ENCODE results near the gene CGN. TPM values are rescaled to one million over a fixed set of nuclear protein-coding genes. Genes with fewer than 3 reads are reported as not detected.

Gene CGN
- total RNA-seq, 4 donors from 2014 or later, result 0.34 to 0.78 TPM; not detected in 2

- TF ChIP-seq, protein P1, sequence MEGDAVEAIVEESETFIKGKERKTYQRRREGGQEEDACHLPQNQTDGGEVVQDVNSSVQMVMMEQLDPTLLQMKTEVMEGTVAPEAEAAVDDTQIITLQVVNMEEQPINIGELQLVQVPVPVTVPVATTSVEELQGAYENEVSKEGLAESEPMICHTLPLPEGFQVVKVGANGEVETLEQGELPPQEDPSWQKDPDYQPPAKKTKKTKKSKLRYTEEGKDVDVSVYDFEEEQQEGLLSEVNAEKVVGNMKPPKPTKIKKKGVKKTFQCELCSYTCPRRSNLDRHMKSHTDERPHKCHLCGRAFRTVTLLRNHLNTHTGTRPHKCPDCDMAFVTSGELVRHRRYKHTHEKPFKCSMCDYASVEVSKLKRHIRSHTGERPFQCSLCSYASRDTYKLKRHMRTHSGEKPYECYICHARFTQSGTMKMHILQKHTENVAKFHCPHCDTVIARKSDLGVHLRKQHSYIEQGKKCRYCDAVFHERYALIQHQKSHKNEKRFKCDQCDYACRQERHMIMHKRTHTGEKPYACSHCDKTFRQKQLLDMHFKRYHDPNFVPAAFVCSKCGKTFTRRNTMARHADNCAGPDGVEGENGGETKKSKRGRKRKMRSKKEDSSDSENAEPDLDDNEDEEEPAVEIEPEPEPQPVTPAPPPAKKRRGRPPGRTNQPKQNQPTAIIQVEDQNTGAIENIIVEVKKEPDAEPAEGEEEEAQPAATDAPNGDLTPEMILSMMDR (IDR thresholded peaks at IDR 0.05 in 4 of 5, conservative IDR thresholded peaks at IDR 0.05 in 1 of 5), result no peak
- no peak for TF ChIP-seq POLR2A (IDR thresholded peaks at IDR 0.05)
- H3K4me1 ChIP-seq, result peaks cover 8 to 13% of the 10 kb centered on the region in 2 donors
- H3K27me3 ChIP-seq, result peaks cover 11 to 32% (median 16%) of the 10 kb centered on the region in 3 donors
- no peak overlapping the region for H3K27ac ChIP-seq
- no peak overlapping the region for H3K4me3 ChIP-seq
- in situ Hi-C loops (cut with MboI; ENCODE audit: low sequenced_read_pairs in 4 of 4) (no loop called here), intact Hi-C loops (cut with DNase I; ENCODE audit: low total_unique reads) (no loop called here)
- H3K36me3 ChIP-seq, result no peaks in the 10 kb centered on the region
- no peaks in the 10 kb centered on the region for H3K9me3 ChIP-seq
- ATAC-seq (no peak), DNase-seq (no peak)
Observed at GRCh38 chr1:151515265-151515664, 4.1 kb downstream of the CGN start.

GRCh38 chr1:151516031-151516511, 4.9 kb downstream of the CGN start:
- ATAC-seq, result no peak
- in situ Hi-C loops (cut with MboI; ENCODE audit: low sequenced_read_pairs in 4 of 4), result no loop called here

GRCh38 chr1:151518431-151518830, 7.2 kb downstream of the CGN start:
- DNase-seq (no peak), ATAC-seq (no peak)
- Histone ChIP-seq H3K4me1 (no peaks in the 10 kb centered on the region), H3K9me3 (no peaks in the 10 kb centered on the region), H3K4me3 (no peak overlapping the region), H3K36me3 (no peaks in the 10 kb centered on the region), H3K27me3 (peaks cover 0 to 12% (median 0%) of the 10 kb centered on the region in 3 donors), H3K27ac (no peak overlapping the region)
- intact Hi-C loops (cut with DNase I; ENCODE audit: low total_unique reads), result no loop called here
- in situ Hi-C loops (cut with MboI; ENCODE audit: low sequenced_read_pairs in 4 of 4), result no loop called here
- no peak for TF ChIP-seq POLR2A (IDR thresholded peaks at IDR 0.05)
- TF ChIP-seq, protein P1 (IDR thresholded peaks at IDR 0.05 in 4 of 5, conservative IDR thresholded peaks at IDR 0.05 in 1 of 5), result no peak

More at GRCh38 chr1:151516031-151516511, 4.9 kb downstream of the CGN start:
- no peak for DNase-seq
- H3K4me1 ChIP-seq, result peaks cover 8 to 13% of the 10 kb centered on the region in 2 donors
- no peaks in the 10 kb centered on the region for H3K9me3 ChIP-seq
- TF ChIP-seq POLR2A (IDR thresholded peaks at IDR 0.05), result no peak
- TF ChIP-seq, protein P1 (IDR thresholded peaks at IDR 0.05 in 4 of 5, conservative IDR thresholded peaks at IDR 0.05 in 1 of 5), result no peak
- H3K4me3 ChIP-seq, result no peak overlapping the region
- intact Hi-C loops (cut with DNase I; ENCODE audit: low total_unique reads), result no loop called here
- H3K36me3 ChIP-seq, result no peaks in the 10 kb centered on the region
- peaks cover 11 to 29% (median 16%) of the 10 kb centered on the region in 3 donors for H3K27me3 ChIP-seq
- H3K27ac ChIP-seq, result no peak overlapping the region

- H3K4me3 ChIP-seq, result no peak overlapping the region
- no peak overlapping the region for H3K27ac ChIP-seq
- H3K27me3 ChIP-seq, result peaks cover 0 to 9% (median 0%) of the 10 kb centered on the region in 3 donors
- intact Hi-C loops (cut with DNase I; ENCODE audit: low total_unique reads), result no loop called here
- in situ Hi-C loops (cut with MboI; ENCODE audit: low sequenced_read_pairs in 4 of 4), result no loop called here
- H3K36me3 ChIP-seq, result no peaks in the 10 kb centered on the region
- ATAC-seq (no peak), DNase-seq (no peak)
- no peak for TF ChIP-seq POLR2A (IDR thresholded peaks at IDR 0.05)
- TF ChIP-seq, protein P1 (IDR thresholded peaks at IDR 0.05 in 4 of 5, conservative IDR thresholded peaks at IDR 0.05 in 1 of 5), result no peak
- no peaks in the 10 kb centered on the region for H3K4me1 ChIP-seq
- H3K9me3 ChIP-seq, result no peaks in the 10 kb centered on the region
Observed at GRCh38 chr1:151518936-151519335, 7.7 kb downstream of the CGN start.

GRCh38 chr1:151519667-151520066, 8.5 kb downstream of the CGN start:
- no peak for DNase-seq
- Histone ChIP-seq H3K27me3 (peaks cover 0 to 3% (median 0%) of the 10 kb centered on the region in 3 donors), H3K36me3 (no peaks in the 10 kb centered on the region), H3K4me1 (no peaks in the 10 kb centered on the region), H3K27ac (no peak overlapping the region), H3K9me3 (no peaks in the 10 kb centered on the region), H3K4me3 (no peak overlapping the region)
- in situ Hi-C loops (cut with MboI; ENCODE audit: low sequenced_read_pairs in 4 of 4), result no loop called here
- TF ChIP-seq, protein P1 (IDR thresholded peaks at IDR 0.05 in 4 of 5, conservative IDR thresholded peaks at IDR 0.05 in 1 of 5), result no peak
- TF ChIP-seq POLR2A (IDR thresholded peaks at IDR 0.05), result no peak
- intact Hi-C loops (cut with DNase I; ENCODE audit: low total_unique reads), result no loop called here
- no peak for ATAC-seq
